Osteoblast (primary cell): ENCODE measurements around the gene MPPED2. TPM values are rescaled to one million over a fixed set of nuclear protein-coding genes. Genes with fewer than 3 reads are reported as not detected.

Experiments
- DNase-seq: peaks from one replicate; pipeline ENCODE4 v3.0.0; 2011; ENCODE audit warnings: low spot score, mixed read lengths; ENCODE audit not compliant: insufficient read length; ENCODE audit errors: missing footprints
- H2AFZ ChIP-seq: 2 replicates; pipeline ENCODE4 v1.6.0; 2011; ENCODE audit warnings: mild to moderate bottlenecking, low read length
- H3K27ac ChIP-seq: 2 replicates; pipeline ENCODE4 v1.5.1; 2011; ENCODE audit warnings: mild to moderate bottlenecking, low read depth, low read length, moderate library complexity
- H3K27me3 ChIP-seq: 2 replicates; pipeline ENCODE4 v1.6.0; 2012; ENCODE audit warnings: mild to moderate bottlenecking, control low read depth, inconsistent platforms, low read length, moderate library complexity; ENCODE audit not compliant: insufficient read depth
- H3K36me3 ChIP-seq: 2 replicates; pipeline ENCODE4 v1.5.1; 2011; ENCODE audit warnings: mild to moderate bottlenecking, low read length, control low read depth, moderate library complexity; ENCODE audit not compliant: insufficient read depth
- H3K4me1 ChIP-seq: 2 replicates; pipeline ENCODE4 v1.5.1; 2011; ENCODE audit warnings: mild to moderate bottlenecking, low read length, control low read depth, moderate library complexity; ENCODE audit not compliant: insufficient read depth
- H3K4me2 ChIP-seq: 2 replicates; pipeline ENCODE4 v1.6.0; 2011; ENCODE audit warnings: mild to moderate bottlenecking, low read length; ENCODE audit not compliant: insufficient read depth
- H3K4me3 ChIP-seq: fragments of 200-600 bp; sonication (generic); 3 replicates; pipeline ENCODE4 v1.5.1; 2012; ENCODE audit warnings: mild to moderate bottlenecking, low read length, inconsistent platforms; ENCODE audit not compliant: insufficient read depth
- H3K79me2 ChIP-seq: 2 replicates; pipeline ENCODE4 v1.6.0; 2012; ENCODE audit warnings: mild to moderate bottlenecking, low read length, control low read depth, inconsistent platforms; ENCODE audit not compliant: insufficient read depth
- H3K9me3 ChIP-seq: 2 replicates; pipeline ENCODE4 v1.5.1; 2011; ENCODE audit warnings: low read depth, low read length, control low read depth
- H4K20me1 ChIP-seq: 2 replicates; pipeline ENCODE4 v1.6.0; 2012; ENCODE audit warnings: mild to moderate bottlenecking, low read length, control low read depth; ENCODE audit not compliant: insufficient read depth
- CTCF ChIP-seq: IDR thresholded peaks from 2 replicates; pipeline ENCODE4 v1.5.1; 2011; ENCODE audit warnings: mild to moderate bottlenecking, low read depth, low read length, moderate library complexity; ENCODE audit errors: extremely low read depth
- total RNA-seq: library from RNA; depleted of rRNA; stranded (reverse); fragments of >200 nt; gene quantifications from 2 replicates; pipeline ENCODE4 v1.2.3, GENCODE V29; 2012

Gene MPPED2
- total RNA-seq, 1 donor: 2.2 TPM

- Histone ChIP-seq H3K36me3 (no peaks in the 10 kb centered on the region), H3K4me2 (no peak overlapping the region), H3K9me3 (no peaks in the 10 kb centered on the region), H3K79me2 (no peaks in the 10 kb centered on the region), H3K27me3 (peaks cover 33% of the 10 kb centered on the region), H2AFZ (no peak overlapping the region), H4K20me1 (no peaks in the 10 kb centered on the region), H3K27ac (no peak overlapping the region), H3K4me1 (no peaks in the 10 kb centered on the region), H3K4me3 (no peak overlapping the region)
- peak; percentile 79 for DNase-seq
- TF ChIP-seq CTCF: no peak
These were observed 2.5 kb downstream of the MPPED2 start for GRCh38 chr11:30583476-30584280.

- Histone ChIP-seq H2AFZ (no peak overlapping the region), H3K4me2 (no peak overlapping the region), H3K4me1 (no peaks in the 10 kb centered on the region), H3K27ac (no peak overlapping the region), H3K79me2 (no peaks in the 10 kb centered on the region), H4K20me1 (no peaks in the 10 kb centered on the region), H3K27me3 (peaks cover 33% of the 10 kb centered on the region), H3K9me3 (no peaks in the 10 kb centered on the region), H3K36me3 (no peaks in the 10 kb centered on the region), H3K4me3 (no peak overlapping the region)
- no peak for DNase-seq
- TF ChIP-seq CTCF: no peak
These were observed 3.4 kb downstream of the MPPED2 start for GRCh38 chr11:30582726-30583125.

GRCh38 chr11:30581675-30582074 is 4.5 kb downstream of the MPPED2 start:
- TF ChIP-seq CTCF: no peak
- no peak overlapping the region for H3K27ac ChIP-seq
- H3K4me1 ChIP-seq: no peaks in the 10 kb centered on the region
- no peaks in the 10 kb centered on the region for H3K79me2 ChIP-seq
- no peaks in the 10 kb centered on the region for H4K20me1 ChIP-seq
- H2AFZ ChIP-seq: no peak overlapping the region
- H3K4me3 ChIP-seq: no peak overlapping the region
- no peak for DNase-seq
- H3K36me3 ChIP-seq: no peaks in the 10 kb centered on the region
- peaks cover 28% of the 10 kb centered on the region for H3K27me3 ChIP-seq
- H3K9me3 ChIP-seq: no peaks in the 10 kb centered on the region
- H3K4me2 ChIP-seq: no peak overlapping the region

- Histone ChIP-seq H3K4me2 (no peak overlapping the region), H3K27ac (no peak overlapping the region), H3K4me1 (no peaks in the 10 kb centered on the region), H3K79me2 (no peaks in the 10 kb centered on the region), H3K4me3 (no peak overlapping the region), H4K20me1 (no peaks in the 10 kb centered on the region), H3K36me3 (no peaks in the 10 kb centered on the region), H3K27me3 (peaks cover 27% of the 10 kb centered on the region), H2AFZ (no peak overlapping the region), H3K9me3 (no peaks in the 10 kb centered on the region)
- no peak for DNase-seq
- TF ChIP-seq CTCF: no peak
These were observed 5.6 kb downstream of the MPPED2 start for GRCh38 chr11:30580573-30580972.
